Stimulated activated CD4-positive, alpha-beta T cell treated with anti-CD3 and anti-CD28 coated beads, TNF-alpha, amount 100 ng/mL, for 24 hours (primary cell): ENCODE results near the gene FCGBP.
"Not testable (repeated sequence)": the region's sequence is repeated elsewhere in the genome, so short reads cannot be mapped to it uniquely, and the experiment has no call there.

Experiments
- DNase-seq, 3 experiments: peaks; one replicate each; pipeline ENCODE4 v3.0.0-alpha.2; 2020; ENCODE audit warnings: low read depth in 3 of 3

FCGBP gene

GRCh38 chr19:39890755-39891551 lies 43.5 kb downstream of the FCGBP start:
- no peak for DNase-seq

- not testable (repeated sequence) for DNase-seq
Measured at GRCh38 chr19:39889872-39890754, 44.3 kb downstream of the FCGBP start.

GRCh38 chr19:39887456-39887951 lies 46.9 kb downstream of the FCGBP start:
- DNase-seq = not testable (repeated sequence)

GRCh38 chr19:39885821-39886554 lies 48.4 kb downstream of the FCGBP start:
- DNase-seq = not testable (repeated sequence)

GRCh38 chr19:39884721-39885120 lies 49.7 kb downstream of the FCGBP start:
- DNase-seq = not testable (repeated sequence)
